ENCODE measurements around the gene EGR1. TPM values are rescaled to one million over a fixed set of nuclear protein-coding genes. Genes with fewer than 3 reads are reported as not detected.

Gene EGR1
- total RNA-seq, 1 experiment from 2014 or later: 173 TPM

GRCh38 chr5:138504799-138505198 lies 39.5 kb downstream of the EGR1 start:
- no peaks in the 10 kb centered on the region for H3K9me3 ChIP-seq (ENCODE audit: control insufficient read depth in 1 of 2, insufficient read depth in 1 of 2, low read depth in 1 of 2, low read length in 2 of 2)
- H3K36me3 ChIP-seq (ENCODE audit: control insufficient read depth in 1 of 2, insufficient read depth in 2 of 2, low read length in 2 of 2): peaks cover 20 to 22% of the 10 kb centered on the region in 2 experiments; a peak in 3 of 4 replicates
- no peaks in the 10 kb centered on the region for H3K27me3 ChIP-seq (ENCODE audit: insufficient read depth, low read length)
- ChIA-PET CTCF (interaction anchor here (1.1 to 3.6 kb wide), 6 partner anchors 14 to 324 kb away, joined by 3 to 51 read pairs (median 8); partner anchors contain the start of gene EGR1), RAD21 (ENCODE audit: low non-redundant PET in 1 of 2, low total read pairs in 2 of 2, uncharacterized antibody in 2 of 2, unreplicated experiment in 2 of 2) (interaction anchor here in 1 of 2 experiments (1.2 kb wide), 1 partner anchor 54 kb away, joined by 4 read pairs; no protein-coding TSS in a partner anchor), POLR2A (interaction anchor here (1.8 to 3.0 kb wide), 2 partner anchors 35 to 39 kb away, joined by 7 to 16 read pairs; partner anchors contain the start of gene EGR1)
- H4K20me1 ChIP-seq (ENCODE audit: insufficient read depth): no peaks in the 10 kb centered on the region
- intact Hi-C loops (cut with micrococcal nuclease): loop anchor here (5.0 kb wide), 1 partner anchor 322 kb away; no protein-coding TSS in a partner anchor
- no peak for ATAC-seq
- no peak overlapping the region for H3K27ac ChIP-seq (ENCODE audit: low read depth, low read length)
- H3K4me3 ChIP-seq (replicated peaks in 1 of 2; ENCODE audit: low read depth in 1 of 2, low read length in 2 of 2): no peak overlapping the region
- H3K9ac ChIP-seq (ENCODE audit: low read length): no peak overlapping the region
- no peak overlapping the region for H3K4me2 ChIP-seq (ENCODE audit: low read length)
- H3K4me1 ChIP-seq (ENCODE audit: control insufficient read depth in 1 of 2, insufficient read depth in 2 of 2, low read length in 2 of 2): no peaks in the 10 kb centered on the region
- no peaks in the 10 kb centered on the region for H3K9me2 ChIP-seq (ENCODE audit: insufficient read depth)
- no peak overlapping the region for H2AFZ ChIP-seq (ENCODE audit: low read depth, low read length, poor library complexity, severe bottlenecking)
- no peak for TF ChIP-seq TCF7L2 (IDR thresholded peaks at IDR 0.05; ENCODE audit: borderline replicate concordance, extremely low read depth, insufficient read depth, insufficient read length)
- TF ChIP-seq, protein P1, sequence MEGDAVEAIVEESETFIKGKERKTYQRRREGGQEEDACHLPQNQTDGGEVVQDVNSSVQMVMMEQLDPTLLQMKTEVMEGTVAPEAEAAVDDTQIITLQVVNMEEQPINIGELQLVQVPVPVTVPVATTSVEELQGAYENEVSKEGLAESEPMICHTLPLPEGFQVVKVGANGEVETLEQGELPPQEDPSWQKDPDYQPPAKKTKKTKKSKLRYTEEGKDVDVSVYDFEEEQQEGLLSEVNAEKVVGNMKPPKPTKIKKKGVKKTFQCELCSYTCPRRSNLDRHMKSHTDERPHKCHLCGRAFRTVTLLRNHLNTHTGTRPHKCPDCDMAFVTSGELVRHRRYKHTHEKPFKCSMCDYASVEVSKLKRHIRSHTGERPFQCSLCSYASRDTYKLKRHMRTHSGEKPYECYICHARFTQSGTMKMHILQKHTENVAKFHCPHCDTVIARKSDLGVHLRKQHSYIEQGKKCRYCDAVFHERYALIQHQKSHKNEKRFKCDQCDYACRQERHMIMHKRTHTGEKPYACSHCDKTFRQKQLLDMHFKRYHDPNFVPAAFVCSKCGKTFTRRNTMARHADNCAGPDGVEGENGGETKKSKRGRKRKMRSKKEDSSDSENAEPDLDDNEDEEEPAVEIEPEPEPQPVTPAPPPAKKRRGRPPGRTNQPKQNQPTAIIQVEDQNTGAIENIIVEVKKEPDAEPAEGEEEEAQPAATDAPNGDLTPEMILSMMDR (IDR thresholded peaks at IDR 0.05 in 2 of 3, conservative IDR thresholded peaks at IDR 0.05 in 1 of 3; ENCODE audit: borderline replicate concordance in 1 of 3, insufficient read depth in 1 of 3, low read depth in 2 of 3, low read length in 2 of 3): no peak
- no peak for TF ChIP-seq SIN3A (IDR thresholded peaks at IDR 0.05; ENCODE audit: low read depth)
- TF ChIP-seq EZH2 (IDR thresholded peaks at IDR 0.05): no peak
- TF ChIP-seq EGR1 (IDR thresholded peaks at IDR 0.05; ENCODE audit: low read depth): no peak
- no peak for TF ChIP-seq ELF1 (IDR thresholded peaks at IDR 0.05; ENCODE audit: borderline replicate concordance, low read depth)
- TF ChIP-seq REST (IDR thresholded peaks at IDR 0.05; ENCODE audit: low read depth): no peak
- TF ChIP-seq RAD21 (IDR thresholded peaks at IDR 0.05; ENCODE audit: low read depth): no peak
- no peak for TF ChIP-seq CEBPB (IDR thresholded peaks at IDR 0.05; ENCODE audit: low read depth)
- no TSS peak for BruUV-seq (replicated peaks)
- no peak for DNase-seq (ENCODE audit: low read depth, low spot score)
- no peaks in the 10 kb centered on the region; the same call in 1 of the 2 replicates for H3K79me2 ChIP-seq (ENCODE audit: insufficient read depth, low read length)
